NCI-H2081 (cell line): ENCODE results near the gene FBXO44.

Experiments used
- DNase-seq, 2 experiments: peaks; one replicate each; lab custom pipeline; 2025; lab: John Stamatoyannopoulos, UW

Gene FBXO44

GRCh38 chr1:11658542-11658941, 3.9 kb downstream of the FBXO44 start:
- DNase-seq = no peak

- DNase-seq = no peak
Measured at GRCh38 chr1:11659748-11660147, 5.1 kb downstream of the FBXO44 start.

GRCh38 chr1:11661103-11661502, 6.4 kb downstream of the FBXO44 start:
- no peak for DNase-seq

- DNase-seq = peak in 1 of 2 experiments; percentile 16
Measured at GRCh38 chr1:11664336-11665065, 9.8 kb downstream of the FBXO44 start.

GRCh38 chr1:11668516-11668915, 13.8 kb downstream of the FBXO44 start:
- DNase-seq = no peak

- DNase-seq = no peak
Measured at GRCh38 chr1:11670747-11671146, 16.1 kb downstream of the FBXO44 start.

- DNase-seq = no peak
Measured at GRCh38 chr1:11671205-11671543, 16.5 kb downstream of the FBXO44 start.

GRCh38 chr1:11671544-11672286, 17.0 kb downstream of the FBXO44 start:
- no peak for DNase-seq

- DNase-seq = no peak
Measured at GRCh38 chr1:11673089-11673769, 18.6 kb downstream of the FBXO44 start.

GRCh38 chr1:11674488-11674887, 19.8 kb downstream of the FBXO44 start:
- no peak for DNase-seq

- DNase-seq = no peak
Measured at GRCh38 chr1:11675325-11675724, 20.6 kb downstream of the FBXO44 start.

GRCh38 chr1:11676386-11677103, 21.9 kb downstream of the FBXO44 start:
- DNase-seq = no peak

- DNase-seq = no peak
Measured at GRCh38 chr1:11678442-11678841, 23.8 kb downstream of the FBXO44 start.

GRCh38 chr1:11680270-11681070, 25.8 kb downstream of the FBXO44 start:
- DNase-seq = peak in 1 of 2 experiments; percentile 53

GRCh38 chr1:11681071-11681771, 26.5 kb downstream of the FBXO44 start, which contains the start of gene MAD2L2:
MAD2L2 (minus strand) TSS chr1:11681148; CDS start chr1:11680601, 547 bp downstream.
- peak; percentile 85 to 90 for DNase-seq

GRCh38 chr1:11682287-11682771, 27.7 kb downstream of the FBXO44 start:
- DNase-seq = no peak

- no peak for DNase-seq
Measured at GRCh38 chr1:11682799-11683198, 28.1 kb downstream of the FBXO44 start.

GRCh38 chr1:11684070-11684469, 29.4 kb downstream of the FBXO44 start:
- no peak for DNase-seq

GRCh38 chr1:11685210-11685752, 30.6 kb downstream of the FBXO44 start:
- no peak for DNase-seq

- DNase-seq = no peak
Measured at GRCh38 chr1:11688506-11688905, 33.8 kb downstream of the FBXO44 start.
